GM23338 (cell line): Measurements from ENCODE around the gene CD99L2.

Experiments used
- EZH2 ChIP-seq: fragments of 200-600 bp; sonication (generic); IDR thresholded peaks from one replicate; pipeline ENCODE4 v1.8.0; 2017; ENCODE audit warnings: antibody characterized with exemption, mild to moderate bottlenecking, low read depth; ENCODE audit not compliant: unreplicated experiment
- EZH2phosphoT487 ChIP-seq: fragments of 200-600 bp; sonication (generic); IDR thresholded peaks from one replicate; pipeline ENCODE4 v1.8.1; 2018; ENCODE audit warnings: antibody characterized with exemption; ENCODE audit not compliant: unreplicated experiment
- JUNB ChIP-seq: IDR thresholded peaks from one replicate; pipeline ENCODE4 v1.6.1; 2016; ENCODE audit warnings: antibody characterized with exemption; ENCODE audit not compliant: unreplicated experiment
- NANOG ChIP-seq: IDR thresholded peaks from 2 replicates; pipeline ENCODE4 v1.6.1; 2016; ENCODE audit warnings: antibody characterized with exemption, borderline replicate concordance
- POLR2AphosphoS5 ChIP-seq: IDR thresholded peaks from 2 replicates; pipeline ENCODE4 v1.6.1; 2016; ENCODE audit warnings: antibody characterized with exemption, low read depth
- STAT1 ChIP-seq: IDR thresholded peaks from one replicate; pipeline ENCODE4 v1.6.1; 2016; ENCODE audit warnings: antibody characterized with exemption; ENCODE audit not compliant: unreplicated experiment
- ZNF114 ChIP-seq: fragments of 250-450 bp; sonication (Bioruptor Pico); IDR thresholded peaks from 2 replicates; pipeline ENCODE4 v1.5.0; 2020; ENCODE audit warnings: mild to moderate bottlenecking, moderate library complexity
- TF ChIP-seq, protein P1 (sequence below), 2 experiments: fragments of 200-600 bp in 1 of 2; sonication (generic) in 1 of 2; conservative IDR thresholded peaks; 2 replicates each; pipeline versions ENCODE4 v1.5.1 to v1.6.1; 2016 to 2017; ENCODE audit warnings: antibody characterized with exemption in 2 of 2, low read depth in 2 of 2, mild to moderate bottlenecking in 2 of 2, moderate library complexity in 1 of 2
- TF ChIP-seq, protein P2 (sequence below): IDR thresholded peaks from one replicate; pipeline ENCODE4 v1.6.1; 2018; ENCODE audit warnings: antibody characterized with exemption; ENCODE audit not compliant: unreplicated experiment
- TF ChIP-seq, protein P3 (sequence below): fragments of 250-450 bp; sonication (Bioruptor Pico); IDR thresholded peaks from 2 replicates; pipeline ENCODE4 v1.5.0; 2020; ENCODE audit warnings: mild to moderate bottlenecking, moderate library complexity
- TF ChIP-seq, protein P4 (sequence below): IDR thresholded peaks from 2 replicates; pipeline ENCODE4 v1.6.1; 2016; ENCODE audit warnings: antibody characterized with exemption

DNA sequence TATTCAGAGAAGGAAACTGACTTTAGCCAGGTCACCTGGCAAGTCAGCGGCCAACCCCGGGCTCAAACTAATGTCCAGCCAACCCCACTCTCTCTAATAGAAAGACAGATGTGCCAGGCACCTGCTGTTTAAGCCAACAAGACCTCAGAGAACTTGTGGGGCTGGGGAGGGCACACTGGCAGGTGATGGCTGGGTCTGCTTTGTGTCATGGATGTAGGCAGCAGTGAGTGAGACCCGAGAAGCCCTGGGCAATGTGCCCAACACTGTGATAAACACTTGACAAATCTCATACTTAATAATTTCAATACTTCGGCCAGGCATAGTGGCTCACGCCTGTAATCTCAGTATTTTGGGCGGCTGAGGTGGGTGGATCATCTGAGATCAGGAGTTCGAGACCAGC is 9.0 kb upstream of the CD99L2 start:
- TF ChIP-seq, protein P1, sequence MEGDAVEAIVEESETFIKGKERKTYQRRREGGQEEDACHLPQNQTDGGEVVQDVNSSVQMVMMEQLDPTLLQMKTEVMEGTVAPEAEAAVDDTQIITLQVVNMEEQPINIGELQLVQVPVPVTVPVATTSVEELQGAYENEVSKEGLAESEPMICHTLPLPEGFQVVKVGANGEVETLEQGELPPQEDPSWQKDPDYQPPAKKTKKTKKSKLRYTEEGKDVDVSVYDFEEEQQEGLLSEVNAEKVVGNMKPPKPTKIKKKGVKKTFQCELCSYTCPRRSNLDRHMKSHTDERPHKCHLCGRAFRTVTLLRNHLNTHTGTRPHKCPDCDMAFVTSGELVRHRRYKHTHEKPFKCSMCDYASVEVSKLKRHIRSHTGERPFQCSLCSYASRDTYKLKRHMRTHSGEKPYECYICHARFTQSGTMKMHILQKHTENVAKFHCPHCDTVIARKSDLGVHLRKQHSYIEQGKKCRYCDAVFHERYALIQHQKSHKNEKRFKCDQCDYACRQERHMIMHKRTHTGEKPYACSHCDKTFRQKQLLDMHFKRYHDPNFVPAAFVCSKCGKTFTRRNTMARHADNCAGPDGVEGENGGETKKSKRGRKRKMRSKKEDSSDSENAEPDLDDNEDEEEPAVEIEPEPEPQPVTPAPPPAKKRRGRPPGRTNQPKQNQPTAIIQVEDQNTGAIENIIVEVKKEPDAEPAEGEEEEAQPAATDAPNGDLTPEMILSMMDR (conservative IDR thresholded peaks at IDR 0.05; ENCODE audit: low read depth in 2 of 2) = no peak
- TF ChIP-seq EZH2 = no peak
- no peak for TF ChIP-seq ZNF114 (CRISPR knock-in tag)
- TF ChIP-seq NANOG = no peak
- TF ChIP-seq POLR2AphosphoS5 = no peak
- TF ChIP-seq EZH2phosphoT487 = no peak
- TF ChIP-seq JUNB = no peak
- TF ChIP-seq, protein P2, sequence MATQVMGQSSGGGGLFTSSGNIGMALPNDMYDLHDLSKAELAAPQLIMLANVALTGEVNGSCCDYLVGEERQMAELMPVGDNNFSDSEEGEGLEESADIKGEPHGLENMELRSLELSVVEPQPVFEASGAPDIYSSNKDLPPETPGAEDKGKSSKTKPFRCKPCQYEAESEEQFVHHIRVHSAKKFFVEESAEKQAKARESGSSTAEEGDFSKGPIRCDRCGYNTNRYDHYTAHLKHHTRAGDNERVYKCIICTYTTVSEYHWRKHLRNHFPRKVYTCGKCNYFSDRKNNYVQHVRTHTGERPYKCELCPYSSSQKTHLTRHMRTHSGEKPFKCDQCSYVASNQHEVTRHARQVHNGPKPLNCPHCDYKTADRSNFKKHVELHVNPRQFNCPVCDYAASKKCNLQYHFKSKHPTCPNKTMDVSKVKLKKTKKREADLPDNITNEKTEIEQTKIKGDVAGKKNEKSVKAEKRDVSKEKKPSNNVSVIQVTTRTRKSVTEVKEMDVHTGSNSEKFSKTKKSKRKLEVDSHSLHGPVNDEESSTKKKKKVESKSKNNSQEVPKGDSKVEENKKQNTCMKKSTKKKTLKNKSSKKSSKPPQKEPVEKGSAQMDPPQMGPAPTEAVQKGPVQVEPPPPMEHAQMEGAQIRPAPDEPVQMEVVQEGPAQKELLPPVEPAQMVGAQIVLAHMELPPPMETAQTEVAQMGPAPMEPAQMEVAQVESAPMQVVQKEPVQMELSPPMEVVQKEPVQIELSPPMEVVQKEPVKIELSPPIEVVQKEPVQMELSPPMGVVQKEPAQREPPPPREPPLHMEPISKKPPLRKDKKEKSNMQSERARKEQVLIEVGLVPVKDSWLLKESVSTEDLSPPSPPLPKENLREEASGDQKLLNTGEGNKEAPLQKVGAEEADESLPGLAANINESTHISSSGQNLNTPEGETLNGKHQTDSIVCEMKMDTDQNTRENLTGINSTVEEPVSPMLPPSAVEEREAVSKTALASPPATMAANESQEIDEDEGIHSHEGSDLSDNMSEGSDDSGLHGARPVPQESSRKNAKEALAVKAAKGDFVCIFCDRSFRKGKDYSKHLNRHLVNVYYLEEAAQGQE = no peak
- no peak for TF ChIP-seq STAT1
- TF ChIP-seq, protein P3, sequence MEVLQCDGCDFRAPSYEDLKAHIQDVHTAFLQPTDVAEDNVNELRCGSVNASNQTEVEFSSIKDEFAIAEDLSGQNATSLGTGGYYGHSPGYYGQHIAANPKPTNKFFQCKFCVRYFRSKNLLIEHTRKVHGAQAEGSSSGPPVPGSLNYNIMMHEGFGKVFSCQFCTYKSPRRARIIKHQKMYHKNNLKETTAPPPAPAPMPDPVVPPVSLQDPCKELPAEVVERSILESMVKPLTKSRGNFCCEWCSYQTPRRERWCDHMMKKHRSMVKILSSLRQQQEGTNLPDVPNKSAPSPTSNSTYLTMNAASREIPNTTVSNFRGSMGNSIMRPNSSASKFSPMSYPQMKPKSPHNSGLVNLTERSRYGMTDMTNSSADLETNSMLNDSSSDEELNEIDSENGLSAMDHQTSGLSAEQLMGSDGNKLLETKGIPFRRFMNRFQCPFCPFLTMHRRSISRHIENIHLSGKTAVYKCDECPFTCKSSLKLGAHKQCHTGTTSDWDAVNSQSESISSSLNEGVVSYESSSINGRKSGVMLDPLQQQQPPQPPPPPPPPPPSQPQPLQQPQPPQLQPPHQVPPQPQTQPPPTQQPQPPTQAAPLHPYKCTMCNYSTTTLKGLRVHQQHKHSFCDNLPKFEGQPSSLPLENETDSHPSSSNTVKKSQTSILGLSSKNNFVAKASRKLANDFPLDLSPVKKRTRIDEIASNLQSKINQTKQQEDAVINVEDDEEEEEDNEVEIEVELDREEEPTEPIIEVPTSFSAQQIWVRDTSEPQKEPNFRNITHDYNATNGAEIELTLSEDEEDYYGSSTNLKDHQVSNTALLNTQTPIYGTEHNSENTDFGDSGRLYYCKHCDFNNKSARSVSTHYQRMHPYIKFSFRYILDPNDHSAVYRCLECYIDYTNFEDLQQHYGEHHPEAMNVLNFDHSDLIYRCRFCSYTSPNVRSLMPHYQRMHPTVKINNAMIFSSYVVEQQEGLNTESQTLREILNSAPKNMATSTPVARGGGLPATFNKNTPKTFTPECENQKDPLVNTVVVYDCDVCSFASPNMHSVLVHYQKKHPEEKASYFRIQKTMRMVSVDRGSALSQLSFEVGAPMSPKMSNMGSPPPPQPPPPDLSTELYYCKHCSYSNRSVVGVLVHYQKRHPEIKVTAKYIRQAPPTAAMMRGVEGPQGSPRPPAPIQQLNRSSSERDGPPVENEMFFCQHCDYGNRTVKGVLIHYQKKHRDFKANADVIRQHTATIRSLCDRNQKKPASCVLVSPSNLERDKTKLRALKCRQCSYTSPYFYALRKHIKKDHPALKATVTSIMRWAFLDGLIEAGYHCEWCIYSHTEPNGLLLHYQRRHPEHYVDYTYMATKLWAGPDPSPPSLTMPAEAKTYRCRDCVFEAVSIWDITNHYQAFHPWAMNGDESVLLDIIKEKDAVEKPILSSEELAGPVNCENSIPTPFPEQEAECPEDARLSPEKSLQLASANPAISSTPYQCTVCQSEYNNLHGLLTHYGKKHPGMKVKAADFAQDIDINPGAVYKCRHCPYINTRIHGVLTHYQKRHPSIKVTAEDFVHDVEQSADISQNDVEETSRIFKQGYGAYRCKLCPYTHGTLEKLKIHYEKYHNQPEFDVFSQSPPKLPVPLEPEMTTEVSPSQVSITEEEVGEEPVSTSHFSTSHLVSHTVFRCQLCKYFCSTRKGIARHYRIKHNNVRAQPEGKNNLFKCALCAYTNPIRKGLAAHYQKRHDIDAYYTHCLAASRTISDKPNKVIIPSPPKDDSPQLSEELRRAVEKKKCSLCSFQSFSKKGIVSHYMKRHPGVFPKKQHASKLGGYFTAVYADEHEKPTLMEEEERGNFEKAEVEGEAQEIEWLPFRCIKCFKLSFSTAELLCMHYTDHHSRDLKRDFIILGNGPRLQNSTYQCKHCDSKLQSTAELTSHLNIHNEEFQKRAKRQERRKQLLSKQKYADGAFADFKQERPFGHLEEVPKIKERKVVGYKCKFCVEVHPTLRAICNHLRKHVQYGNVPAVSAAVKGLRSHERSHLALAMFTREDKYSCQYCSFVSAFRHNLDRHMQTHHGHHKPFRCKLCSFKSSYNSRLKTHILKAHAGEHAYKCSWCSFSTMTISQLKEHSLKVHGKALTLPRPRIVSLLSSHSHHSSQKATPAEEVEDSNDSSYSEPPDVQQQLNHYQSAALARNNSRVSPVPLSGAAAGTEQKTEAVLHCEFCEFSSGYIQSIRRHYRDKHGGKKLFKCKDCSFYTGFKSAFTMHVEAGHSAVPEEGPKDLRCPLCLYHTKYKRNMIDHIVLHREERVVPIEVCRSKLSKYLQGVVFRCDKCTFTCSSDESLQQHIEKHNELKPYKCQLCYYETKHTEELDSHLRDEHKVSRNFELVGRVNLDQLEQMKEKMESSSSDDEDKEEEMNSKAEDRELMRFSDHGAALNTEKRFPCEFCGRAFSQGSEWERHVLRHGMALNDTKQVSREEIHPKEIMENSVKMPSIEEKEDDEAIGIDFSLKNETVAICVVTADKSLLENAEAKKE = no peak
- TF ChIP-seq, protein P4, sequence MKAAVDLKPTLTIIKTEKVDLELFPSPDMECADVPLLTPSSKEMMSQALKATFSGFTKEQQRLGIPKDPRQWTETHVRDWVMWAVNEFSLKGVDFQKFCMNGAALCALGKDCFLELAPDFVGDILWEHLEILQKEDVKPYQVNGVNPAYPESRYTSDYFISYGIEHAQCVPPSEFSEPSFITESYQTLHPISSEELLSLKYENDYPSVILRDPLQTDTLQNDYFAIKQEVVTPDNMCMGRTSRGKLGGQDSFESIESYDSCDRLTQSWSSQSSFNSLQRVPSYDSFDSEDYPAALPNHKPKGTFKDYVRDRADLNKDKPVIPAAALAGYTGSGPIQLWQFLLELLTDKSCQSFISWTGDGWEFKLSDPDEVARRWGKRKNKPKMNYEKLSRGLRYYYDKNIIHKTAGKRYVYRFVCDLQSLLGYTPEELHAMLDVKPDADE = no peak
